OCI-LY1 (cell line): ENCODE data around the gene NOP14.

ENCODE experiments used
- H2AFZ ChIP-seq: fragments of 200-600 bp; sonication (generic), shearing (Covaris generic); 2 replicates; pipeline ENCODE4 v1.6.0; 2014; ENCODE audit warnings: antibody characterized with exemption, mild to moderate bottlenecking, low read length
- H3F3A ChIP-seq: fragments of 200-600 bp; sonication (generic), shearing (Covaris generic); 2 replicates; pipeline ENCODE4 v1.6.0; 2014; ENCODE audit warnings: mild to moderate bottlenecking, antibody characterized with exemption, low read length, moderate library complexity; ENCODE audit not compliant: insufficient read depth
- H3K27ac ChIP-seq: fragments of 200-600 bp; sonication (generic); 2 replicates; pipeline ENCODE4 v1.5.1; 2014; ENCODE audit warnings: low read length, mixed run types, mild to moderate bottlenecking, low read depth; ENCODE audit not compliant: poor library complexity, severe bottlenecking
- H3K27me3 ChIP-seq: fragments of 200-600 bp; sonication (generic); 2 replicates; pipeline ENCODE4 v1.6.0; 2014; ENCODE audit warnings: antibody characterized with exemption, mild to moderate bottlenecking, low read length, moderate library complexity; ENCODE audit not compliant: insufficient read depth
- H3K36me3 ChIP-seq: fragments of 200-600 bp; sonication (generic); 2 replicates; pipeline ENCODE4 v1.6.1; 2014; ENCODE audit warnings: mild to moderate bottlenecking, antibody characterized with exemption, low read length, moderate library complexity, mixed read lengths; ENCODE audit not compliant: insufficient read depth
- H3K4me1 ChIP-seq: fragments of 200-600 bp; sonication (generic); 2 replicates; pipeline ENCODE4 v1.5.1; 2014; ENCODE audit warnings: mild to moderate bottlenecking, low read length, moderate library complexity; ENCODE audit not compliant: insufficient read depth, severe bottlenecking
- H3K4me2 ChIP-seq: fragments of 200-600 bp; sonication (generic), shearing (Covaris generic); 2 replicates; pipeline ENCODE4 v1.6.1; 2014; ENCODE audit warnings: low read length
- H3K4me3 ChIP-seq: fragments of 200-600 bp; sonication (generic); 2 replicates; pipeline ENCODE4 v1.5.1; 2014; ENCODE audit warnings: low read length, low read depth, mild to moderate bottlenecking, mixed read lengths; ENCODE audit not compliant: poor library complexity, severe bottlenecking
- H3K79me2 ChIP-seq: fragments of 200-600 bp; shearing (Covaris generic); 2 replicates; pipeline ENCODE4 v1.6.1; 2016; ENCODE audit warnings: mixed run types, low read length, mixed read lengths; ENCODE audit not compliant: insufficient read depth
- H3K9ac ChIP-seq: fragments of 200-600 bp; sonication (generic), shearing (Covaris generic); 2 replicates; pipeline ENCODE4 v1.6.1; 2014; ENCODE audit warnings: mild to moderate bottlenecking, low read length, mixed read lengths
- H3K9me2 ChIP-seq: fragments of 200-600 bp; sonication (generic), shearing (Covaris generic); 2 replicates; pipeline ENCODE4 v1.6.1; 2014; ENCODE audit warnings: low read depth, mild to moderate bottlenecking, low read length, mixed read lengths
- H3K9me3 ChIP-seq: fragments of 200-600 bp; shearing (Covaris generic); 2 replicates; pipeline ENCODE4 v1.6.1; 2014; ENCODE audit warnings: low read length, mixed read lengths
- H4K20me1 ChIP-seq: fragments of 200-600 bp; sonication (generic), shearing (Covaris generic); 2 replicates; pipeline ENCODE4 v1.6.0; 2016; ENCODE audit warnings: mild to moderate bottlenecking, low read length; ENCODE audit not compliant: insufficient read depth
- CTCF ChIP-seq: fragments of 200-600 bp; sonication (generic), shearing (Covaris generic); IDR thresholded peaks from 2 replicates; pipeline ENCODE4 v1.5.1; 2017; ENCODE audit warnings: mild to moderate bottlenecking, antibody characterized with exemption, low read length, moderate library complexity, mixed read lengths
- EZH2 ChIP-seq: fragments of 200-600 bp; sonication (generic), shearing (Covaris generic); IDR thresholded peaks from 2 replicates; pipeline ENCODE4 v1.8.0; 2017; ENCODE audit warnings: borderline replicate concordance, mixed run types, mild to moderate bottlenecking, antibody characterized with exemption, low read length, moderate library complexity, mixed read lengths

The NOP14 gene

GRCh38 chr4:2982012-2982411 lies 18.8 kb upstream of the NOP14 start:
- Histone ChIP-seq H3K9ac (no peak overlapping the region), H3K4me2 (no peak overlapping the region), H3K9me3 (no peaks in the 10 kb centered on the region), H3F3A (no peaks in the 10 kb centered on the region), H3K27ac (no peak overlapping the region), H3K9me2 (no peaks in the 10 kb centered on the region), H4K20me1 (no peaks in the 10 kb centered on the region), H3K79me2 (no peaks in the 10 kb centered on the region), H3K4me1 (no peaks in the 10 kb centered on the region), H3K36me3 (no peaks in the 10 kb centered on the region), H3K27me3 (no peaks in the 10 kb centered on the region), H2AFZ (no peak overlapping the region), H3K4me3 (no peak overlapping the region)
- no peak for TF ChIP-seq CTCF
- no peak for TF ChIP-seq EZH2

- no peaks in the 10 kb centered on the region for H3K9me2 ChIP-seq
- no peaks in the 10 kb centered on the region for H3F3A ChIP-seq
- H2AFZ ChIP-seq, result no peak overlapping the region
- H4K20me1 ChIP-seq, result no peaks in the 10 kb centered on the region
- no peak overlapping the region for H3K27ac ChIP-seq
- H3K27me3 ChIP-seq, result no peaks in the 10 kb centered on the region
- no peaks in the 10 kb centered on the region for H3K79me2 ChIP-seq
- H3K9me3 ChIP-seq, result no peaks in the 10 kb centered on the region
- no peak overlapping the region for H3K4me3 ChIP-seq
- TF ChIP-seq EZH2, result no peak
- TF ChIP-seq CTCF, result no peak
- H3K36me3 ChIP-seq, result no peaks in the 10 kb centered on the region
- H3K4me1 ChIP-seq, result no peaks in the 10 kb centered on the region
- no peak overlapping the region for H3K4me2 ChIP-seq
- H3K9ac ChIP-seq, result no peak overlapping the region
These were observed 18.1 kb upstream of the NOP14 start for GRCh38 chr4:2981256-2981819.

- no peaks in the 10 kb centered on the region for H3K9me3 ChIP-seq
- TF ChIP-seq CTCF (no peak), EZH2 (no peak)
- H3K27me3 ChIP-seq, result no peaks in the 10 kb centered on the region
- no peaks in the 10 kb centered on the region for H3K4me1 ChIP-seq
- H3F3A ChIP-seq, result no peaks in the 10 kb centered on the region
- no peaks in the 10 kb centered on the region for H3K79me2 ChIP-seq
- no peaks in the 10 kb centered on the region for H3K36me3 ChIP-seq
- H3K4me2 ChIP-seq, result no peak overlapping the region
- H3K9me2 ChIP-seq, result no peaks in the 10 kb centered on the region
- no peak overlapping the region for H3K4me3 ChIP-seq
- no peak overlapping the region for H2AFZ ChIP-seq
- no peak overlapping the region for H3K9ac ChIP-seq
- H3K27ac ChIP-seq, result no peak overlapping the region
- no peaks in the 10 kb centered on the region for H4K20me1 ChIP-seq
These were observed 14.2 kb upstream of the NOP14 start for GRCh38 chr4:2977211-2978088.
